Esophagus muscularis mucosa (tissue), 4 donors: ENCODE results near the gene NEK11. TPM values are rescaled to one million over a fixed set of nuclear protein-coding genes. Genes with fewer than 3 reads are reported as not detected.

Experiments
- DNase-seq: peaks from one replicate; pipeline ENCODE4 v3.0.0-alpha.2; 2017; ENCODE audit errors: extremely low spot score
- H3K27ac ChIP-seq, 4 donors: fragments of 200-600 bp; sonication (generic); replicated peaks in 1 of 4; 1 replicate in 3 of 4; 2 replicates in 1 of 4; pipeline ENCODE4 v1.5.1; 2016 to 2019; ENCODE audit warnings: mild to moderate bottlenecking in 1 of 4
- H3K27me3 ChIP-seq, 4 donors: fragments of 200-600 bp; sonication (generic); one replicate each; pipeline versions ENCODE4 v1.5.1 to v1.6.0; 2016 to 2019
- H3K36me3 ChIP-seq, 4 donors: fragments of 200-600 bp; sonication (generic); one replicate each; pipeline ENCODE4 v1.5.1; 2016 to 2019
- H3K4me1 ChIP-seq, 4 donors: fragments of 200-600 bp; sonication (generic); one replicate each; pipeline ENCODE4 v1.5.1; 2016 to 2019
- H3K4me3 ChIP-seq, 4 donors: fragments of 200-600 bp; sonication (generic); 1 replicate in 2 of 4; 2 replicates in 2 of 4; pipeline ENCODE4 v1.5.1; 2016 to 2019; ENCODE audit warnings: mild to moderate bottlenecking in 4 of 4, moderate library complexity in 1 of 4
- H3K9me3 ChIP-seq, 4 donors: fragments of 200-600 bp; sonication (generic); 1 replicate in 3 of 4; 2 replicates in 1 of 4; pipeline ENCODE4 v1.5.1; 2016 to 2019
- CTCF ChIP-seq, 3 experiments: fragments of 200-600 bp in 2 of 3; fragments of 450-650 bp in 1 of 3; sonication (generic) in 2 of 3; IDR thresholded peaks; one replicate each; pipeline ENCODE4 v1.5.1; 2017 to 2019; ENCODE audit warnings: antibody characterized with exemption in 3 of 3, mild to moderate bottlenecking in 2 of 3, moderate library complexity in 1 of 3
- EP300 ChIP-seq: sonication (generic); formaldehyde crosslinking; IDR thresholded peaks from one replicate; pipeline ENCODE4 v1.6.1; 2017; ENCODE audit warnings: antibody characterized with exemption
- POLR2A ChIP-seq: fragments of 450-650 bp; IDR thresholded peaks from one replicate; pipeline ENCODE4 v1.6.1; 2017; ENCODE audit warnings: antibody characterized with exemption, moderate library complexity, mild to moderate bottlenecking, low read depth
- POLR2AphosphoS5 ChIP-seq, 2 donors: sonication (generic); formaldehyde crosslinking; IDR thresholded peaks; one replicate each; pipeline ENCODE4 v1.6.1; 2017; ENCODE audit warnings: antibody characterized with exemption in 2 of 2
- WGBS: methylation state at CpG from one replicate; pipeline ENCODE4 v1.1.5; 2018; 5-methylcytosine and 5-hydroxymethylcytosine counted together
- intact Hi-C: fragments of 100-400 bp; cut with DNase I; formaldehyde crosslinking; loops from one replicate; pipeline ENCODE4 v1.15.1; 2023
- total RNA-seq, 4 donors: library from RNA; depleted of rRNA; stranded (reverse); fragments of >200 nt; gene quantifications; one replicate each; pipeline versions ENCODE4 v1.1.0 to v1.2.1, GENCODE V29; 2016

Gene NEK11
- total RNA-seq, 4 donors from 2014 or later: 5.4 to 12.0 (median 6.8) TPM

- Histone ChIP-seq H3K27ac (peak overlapping the region in 1 of 4 donors; percentile 2), H3K4me1 (peaks cover 0 to 12% (median 3%) of the 10 kb centered on the region in 4 donors), H3K4me3 (no peak overlapping the region), H3K9me3 (no peaks in the 10 kb centered on the region), H3K36me3 (no peaks in the 10 kb centered on the region), H3K27me3 (no peaks in the 10 kb centered on the region)
- intact Hi-C loops: no loop called here
- DNase-seq: no peak
- TF ChIP-seq CTCF (IDR thresholded peaks at IDR 0.05) (no peak), POLR2AphosphoS5 (IDR thresholded peaks at IDR 0.05) (no peak), EP300 (no peak), POLR2A (no peak)
- 64% methylated on average over 2 of the region's 2 CpGs for WGBS
Measured at GRCh38 chr3:131072099-131072559, 45.5 kb downstream of the NEK11 start.

GRCh38 chr3:131072845-131073244 is 46.2 kb downstream of the NEK11 start:
- DNase-seq: no peak
- no peak for TF ChIP-seq CTCF (IDR thresholded peaks at IDR 0.05)
- TF ChIP-seq EP300: no peak
- TF ChIP-seq POLR2AphosphoS5 (IDR thresholded peaks at IDR 0.05): no peak
- no peak for TF ChIP-seq POLR2A
- H3K4me3 ChIP-seq: no peak overlapping the region

DNA sequence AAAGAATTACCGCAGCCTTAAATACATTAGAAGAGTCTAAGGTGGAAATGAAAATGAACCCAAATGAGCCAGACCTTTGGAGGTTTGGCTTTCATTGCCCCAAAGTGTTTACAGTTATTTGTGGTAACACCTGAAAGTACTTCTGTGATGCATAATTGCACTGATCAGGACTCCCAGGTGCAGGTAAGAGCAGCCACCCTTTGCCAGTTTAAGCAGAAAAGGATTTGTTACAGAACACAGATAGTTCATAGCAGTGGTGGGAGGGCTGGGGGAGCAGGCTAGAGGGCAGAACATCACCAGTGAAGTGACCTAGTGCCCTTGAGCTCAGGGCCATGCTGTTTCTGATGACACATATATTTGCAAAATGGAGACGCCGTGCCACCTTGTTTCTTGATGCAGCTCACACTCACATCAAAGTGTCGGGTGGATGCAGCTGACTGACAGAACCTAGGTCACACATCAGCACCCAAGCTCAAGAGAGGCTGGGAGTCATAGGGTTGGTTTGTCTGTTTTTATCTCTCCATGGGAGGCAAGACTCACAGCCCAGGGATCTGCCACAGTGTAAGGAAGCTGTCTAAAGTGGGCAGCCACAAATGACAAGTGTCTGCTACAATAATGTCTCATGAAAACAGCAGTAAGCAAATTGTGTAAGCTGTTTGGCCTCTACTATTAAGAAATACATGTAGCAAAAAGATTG is 49.1 kb downstream of the NEK11 start:
- DNase-seq: no peak
- intact Hi-C loops: no loop called here
- Histone ChIP-seq H3K4me1 (peaks cover 0 to 12% (median 3%) of the 10 kb centered on the region in 4 donors), H3K27ac (no peak overlapping the region), H3K9me3 (no peaks in the 10 kb centered on the region), H3K27me3 (no peaks in the 10 kb centered on the region), H3K36me3 (no peaks in the 10 kb centered on the region), H3K4me3 (no peak overlapping the region)
- WGBS: 59% methylated on average over 4 of the region's 4 CpGs
- TF ChIP-seq POLR2AphosphoS5 (IDR thresholded peaks at IDR 0.05) (no peak), EP300 (no peak), POLR2A (no peak), CTCF (IDR thresholded peaks at IDR 0.05) (no peak)

More at GRCh38 chr3:131072845-131073244, 46.2 kb downstream of the NEK11 start:
- Histone ChIP-seq H3K27ac (no peak overlapping the region), H3K27me3 (no peaks in the 10 kb centered on the region), H3K9me3 (no peaks in the 10 kb centered on the region), H3K4me1 (peaks cover 0 to 12% (median 3%) of the 10 kb centered on the region in 4 donors), H3K36me3 (no peaks in the 10 kb centered on the region)
- 68% methylated on average over 2 of the region's 2 CpGs for WGBS
- intact Hi-C loops: no loop called here

GRCh38 chr3:131077904-131078303 is 51.2 kb downstream of the NEK11 start:
- no peak for DNase-seq
- Histone ChIP-seq H3K27me3 (no peaks in the 10 kb centered on the region), H3K9me3 (no peaks in the 10 kb centered on the region), H3K36me3 (no peaks in the 10 kb centered on the region), H3K27ac (no peak overlapping the region), H3K4me1 (peaks cover 0 to 12% (median 3%) of the 10 kb centered on the region in 4 donors), H3K4me3 (no peak overlapping the region)
- TF ChIP-seq EP300 (no peak), POLR2A (no peak), CTCF (IDR thresholded peaks at IDR 0.05) (no peak), POLR2AphosphoS5 (IDR thresholded peaks at IDR 0.05) (no peak)
- 63% methylated on average over 1 of the region's 1 CpG for whole genome bisulfite sequencing
- intact Hi-C loops: no loop called here
